ENCODE measurements around the gene C13orf42.
"Not testable (repeated sequence)": the region's sequence is repeated elsewhere in the genome, so short reads cannot be mapped to it uniquely, and the experiment has no call there.

The C13orf42 gene

DNA sequence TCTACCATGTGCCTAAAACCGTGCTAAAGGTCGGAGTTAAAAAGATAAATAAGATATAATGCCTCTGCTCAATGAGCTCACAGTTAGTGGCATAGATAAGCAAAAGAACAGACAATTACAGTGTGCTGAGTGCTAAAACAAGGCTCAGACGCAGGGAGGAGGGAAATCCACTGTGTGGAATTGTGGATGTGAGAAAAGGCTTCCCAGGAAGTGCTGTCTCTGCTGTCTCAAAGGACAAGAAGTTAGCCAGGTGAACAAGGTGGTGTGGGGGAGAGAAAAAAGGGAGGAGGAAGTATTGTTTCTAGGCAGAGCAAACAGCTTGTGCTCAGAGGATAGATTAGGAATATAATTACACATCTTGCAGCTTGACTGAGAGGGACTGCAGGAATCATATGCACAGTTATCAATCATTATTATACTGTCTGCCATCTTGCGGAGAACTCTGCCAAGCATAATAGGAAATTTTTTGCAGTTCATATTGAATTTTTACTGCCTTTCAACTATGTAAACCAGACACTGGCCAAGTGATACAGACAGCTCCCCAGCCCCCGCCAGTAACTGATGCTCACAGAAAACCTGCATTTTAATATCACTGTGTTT, 9.3 kb downstream of the C13orf42 start:
- TF ChIP-seq, protein P1, sequence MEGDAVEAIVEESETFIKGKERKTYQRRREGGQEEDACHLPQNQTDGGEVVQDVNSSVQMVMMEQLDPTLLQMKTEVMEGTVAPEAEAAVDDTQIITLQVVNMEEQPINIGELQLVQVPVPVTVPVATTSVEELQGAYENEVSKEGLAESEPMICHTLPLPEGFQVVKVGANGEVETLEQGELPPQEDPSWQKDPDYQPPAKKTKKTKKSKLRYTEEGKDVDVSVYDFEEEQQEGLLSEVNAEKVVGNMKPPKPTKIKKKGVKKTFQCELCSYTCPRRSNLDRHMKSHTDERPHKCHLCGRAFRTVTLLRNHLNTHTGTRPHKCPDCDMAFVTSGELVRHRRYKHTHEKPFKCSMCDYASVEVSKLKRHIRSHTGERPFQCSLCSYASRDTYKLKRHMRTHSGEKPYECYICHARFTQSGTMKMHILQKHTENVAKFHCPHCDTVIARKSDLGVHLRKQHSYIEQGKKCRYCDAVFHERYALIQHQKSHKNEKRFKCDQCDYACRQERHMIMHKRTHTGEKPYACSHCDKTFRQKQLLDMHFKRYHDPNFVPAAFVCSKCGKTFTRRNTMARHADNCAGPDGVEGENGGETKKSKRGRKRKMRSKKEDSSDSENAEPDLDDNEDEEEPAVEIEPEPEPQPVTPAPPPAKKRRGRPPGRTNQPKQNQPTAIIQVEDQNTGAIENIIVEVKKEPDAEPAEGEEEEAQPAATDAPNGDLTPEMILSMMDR (conservative IDR thresholded peaks at IDR 0.05), result no peak
- H3K27ac ChIP-seq, result peak overlapping the region; percentile 17; the same call in 1 of the 2 replicates

DNA sequence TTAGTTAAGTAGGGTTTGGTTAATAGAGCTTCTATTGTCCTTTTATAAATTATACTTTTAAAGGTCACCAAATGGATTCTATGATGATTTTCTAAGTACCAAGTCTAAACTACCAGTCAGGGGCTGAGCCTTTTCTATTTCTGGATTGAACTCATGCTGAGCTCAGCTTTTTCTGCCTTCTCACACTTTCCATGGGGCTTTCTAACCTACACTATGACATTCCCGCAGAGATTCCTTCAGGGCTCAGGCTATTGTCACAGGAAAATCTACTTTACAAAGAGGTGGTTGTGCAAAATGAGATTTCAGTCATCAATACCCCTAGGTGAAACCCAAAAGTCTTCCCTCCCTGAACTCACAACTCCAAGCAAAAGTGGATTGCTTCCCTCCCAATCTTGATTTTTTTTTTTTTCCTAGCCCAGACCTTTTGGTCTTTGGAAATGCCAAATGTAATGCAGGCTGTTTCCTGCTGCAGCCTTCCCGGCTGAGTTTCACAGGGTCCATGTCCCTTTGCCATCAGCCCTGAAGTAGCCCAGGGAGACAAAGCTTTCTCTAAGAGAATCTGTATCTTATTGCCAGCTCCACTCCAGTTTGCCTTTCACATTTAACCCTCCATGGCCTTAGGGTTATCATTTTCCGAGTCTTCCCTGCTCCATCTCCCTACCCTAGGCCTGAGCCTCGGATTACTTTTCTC, 13.6 kb downstream of the C13orf42 start:
- no peak overlapping the region for H3K27ac ChIP-seq
- TF ChIP-seq, protein P1 (conservative IDR thresholded peaks at IDR 0.05), result no peak

GRCh38 chr13:51096131-51096530, 14.9 kb downstream of the C13orf42 start:
- no peak overlapping the region for H3K27ac ChIP-seq
- TF ChIP-seq, protein P1 (conservative IDR thresholded peaks at IDR 0.05), result no peak

DNA sequence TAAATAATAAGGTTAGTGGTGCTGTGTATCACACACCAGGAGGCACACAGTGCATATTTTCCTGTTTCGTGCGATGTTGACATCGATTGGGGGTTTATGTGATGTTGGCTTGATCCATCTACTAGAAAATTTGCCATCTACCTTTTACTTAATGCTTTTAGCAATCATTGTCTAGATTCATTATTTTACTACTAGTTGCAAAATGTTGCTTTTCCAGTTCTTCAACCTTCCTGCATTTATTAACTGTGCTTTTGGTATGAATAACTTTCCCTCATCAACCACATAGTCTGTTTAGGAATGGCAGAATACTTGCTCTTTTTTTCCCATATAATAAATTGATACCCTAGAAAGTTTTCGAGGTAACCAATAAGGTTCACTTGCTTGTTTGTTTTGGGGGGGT, 17.5 kb downstream of the C13orf42 start:
- TF ChIP-seq, protein P1 (conservative IDR thresholded peaks at IDR 0.05), result no peak
- H3K27ac ChIP-seq, result peak overlapping the region; percentile 10; the same call in 1 of the 2 replicates

GRCh38 chr13:51091839-51092238, 19.2 kb downstream of the C13orf42 start:
- H3K27ac ChIP-seq, result no peak overlapping the region
- TF ChIP-seq, protein P1 (conservative IDR thresholded peaks at IDR 0.05), result no peak

- peak overlapping the region; percentile 80 for H3K27ac ChIP-seq
- TF ChIP-seq, protein P1 (conservative IDR thresholded peaks at IDR 0.05), result no peak
Measured at GRCh38 chr13:51083706-51084105, 27.4 kb downstream of the C13orf42 start.

- H3K27ac ChIP-seq, result not testable (repeated sequence)
Measured at GRCh38 chr13:51080478-51081065, 30.5 kb downstream of the C13orf42 start.

DNA sequence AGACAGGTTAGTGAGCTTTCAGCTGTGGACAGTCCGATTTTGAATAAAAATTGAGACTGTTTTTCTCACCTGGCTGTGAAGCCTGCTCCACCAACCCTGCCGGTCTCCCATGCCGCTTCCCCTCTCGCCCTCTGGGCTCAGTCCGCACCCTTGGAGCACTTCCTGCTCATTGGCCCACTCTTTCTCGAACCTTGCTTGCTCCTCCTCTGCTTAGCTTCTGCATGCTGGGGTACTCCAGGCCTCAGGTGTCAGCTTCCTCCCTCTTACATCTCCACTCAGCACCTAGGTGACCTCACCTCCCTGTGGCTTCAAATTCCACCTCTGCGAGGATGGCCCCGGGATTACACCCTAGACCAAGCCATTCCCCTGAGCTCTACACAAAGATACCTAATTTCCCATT, 39.6 kb downstream of the C13orf42 start:
- TF ChIP-seq, protein P1 (conservative IDR thresholded peaks at IDR 0.05), result no peak
- no peak overlapping the region for H3K27ac ChIP-seq
